VCaP (cell line): Measurements from ENCODE around the gene PRSS1.
"Not testable (repeated sequence)": the region's sequence is repeated elsewhere in the genome, so short reads cannot be mapped to it uniquely, and the experiment has no call there.

Source experiments
- H3K27ac ChIP-seq: fragments of 450-650 bp; 2 replicates; pipeline ENCODE4 v1.5.1; 2017
- TF ChIP-seq, protein P1 (sequence below): fragments of 450-650 bp; conservative IDR thresholded peaks from 2 replicates; pipeline ENCODE4 v1.5.1; 2017; ENCODE audit warnings: mild to moderate bottlenecking, moderate library complexity

Gene PRSS1

DNA sequence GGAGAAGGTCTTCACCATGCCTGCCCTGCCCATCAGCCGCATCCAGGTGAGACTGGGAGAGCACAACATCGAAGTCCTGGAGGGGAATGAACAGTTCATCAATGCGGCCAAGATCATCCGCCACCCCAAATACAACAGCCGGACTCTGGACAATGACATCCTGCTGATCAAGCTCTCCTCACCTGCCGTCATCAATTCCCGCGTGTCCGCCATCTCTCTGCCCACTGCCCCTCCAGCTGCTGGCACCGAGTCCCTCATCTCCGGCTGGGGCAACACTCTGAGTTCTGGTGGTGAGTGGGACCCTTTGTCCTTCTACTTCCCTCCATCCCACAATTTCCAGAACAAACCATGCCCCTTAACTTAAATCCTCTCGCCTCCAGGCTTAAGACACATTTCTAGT, 24.0 kb downstream of the PRSS1 start:
- TF ChIP-seq, protein P1, sequence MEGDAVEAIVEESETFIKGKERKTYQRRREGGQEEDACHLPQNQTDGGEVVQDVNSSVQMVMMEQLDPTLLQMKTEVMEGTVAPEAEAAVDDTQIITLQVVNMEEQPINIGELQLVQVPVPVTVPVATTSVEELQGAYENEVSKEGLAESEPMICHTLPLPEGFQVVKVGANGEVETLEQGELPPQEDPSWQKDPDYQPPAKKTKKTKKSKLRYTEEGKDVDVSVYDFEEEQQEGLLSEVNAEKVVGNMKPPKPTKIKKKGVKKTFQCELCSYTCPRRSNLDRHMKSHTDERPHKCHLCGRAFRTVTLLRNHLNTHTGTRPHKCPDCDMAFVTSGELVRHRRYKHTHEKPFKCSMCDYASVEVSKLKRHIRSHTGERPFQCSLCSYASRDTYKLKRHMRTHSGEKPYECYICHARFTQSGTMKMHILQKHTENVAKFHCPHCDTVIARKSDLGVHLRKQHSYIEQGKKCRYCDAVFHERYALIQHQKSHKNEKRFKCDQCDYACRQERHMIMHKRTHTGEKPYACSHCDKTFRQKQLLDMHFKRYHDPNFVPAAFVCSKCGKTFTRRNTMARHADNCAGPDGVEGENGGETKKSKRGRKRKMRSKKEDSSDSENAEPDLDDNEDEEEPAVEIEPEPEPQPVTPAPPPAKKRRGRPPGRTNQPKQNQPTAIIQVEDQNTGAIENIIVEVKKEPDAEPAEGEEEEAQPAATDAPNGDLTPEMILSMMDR: no peak
- H3K27ac ChIP-seq: no peak overlapping the region

GRCh38 chr7:142773937-142774744, 24.9 kb downstream of the PRSS1 start:
- TF ChIP-seq, protein P1: no peak
- H3K27ac ChIP-seq: no peak overlapping the region

DNA sequence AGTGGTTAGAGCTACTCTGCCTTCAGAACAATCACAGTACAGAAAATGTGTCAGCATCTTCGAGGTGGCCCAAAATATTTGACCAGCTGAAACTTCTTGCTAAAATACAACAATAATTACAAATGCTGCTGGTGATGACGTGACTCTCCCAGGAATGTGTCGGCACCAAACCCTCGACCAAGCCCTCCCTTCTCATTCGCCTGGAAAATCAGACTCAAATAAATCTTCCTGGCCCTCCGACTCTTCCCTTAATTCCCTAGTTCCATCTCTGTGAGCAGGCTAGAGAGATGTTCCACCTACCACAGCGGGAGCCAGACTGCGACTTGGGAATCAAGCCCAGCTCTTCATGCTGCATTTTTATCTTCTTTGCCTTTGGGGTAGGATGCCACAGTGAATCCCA, 25.6 kb downstream of the PRSS1 start:
- no peak overlapping the region for H3K27ac ChIP-seq
- TF ChIP-seq, protein P1: no peak

- not testable (repeated sequence) for H3K27ac ChIP-seq
Observed at GRCh38 chr7:142775351-142776115, 26.3 kb downstream of the PRSS1 start.

DNA sequence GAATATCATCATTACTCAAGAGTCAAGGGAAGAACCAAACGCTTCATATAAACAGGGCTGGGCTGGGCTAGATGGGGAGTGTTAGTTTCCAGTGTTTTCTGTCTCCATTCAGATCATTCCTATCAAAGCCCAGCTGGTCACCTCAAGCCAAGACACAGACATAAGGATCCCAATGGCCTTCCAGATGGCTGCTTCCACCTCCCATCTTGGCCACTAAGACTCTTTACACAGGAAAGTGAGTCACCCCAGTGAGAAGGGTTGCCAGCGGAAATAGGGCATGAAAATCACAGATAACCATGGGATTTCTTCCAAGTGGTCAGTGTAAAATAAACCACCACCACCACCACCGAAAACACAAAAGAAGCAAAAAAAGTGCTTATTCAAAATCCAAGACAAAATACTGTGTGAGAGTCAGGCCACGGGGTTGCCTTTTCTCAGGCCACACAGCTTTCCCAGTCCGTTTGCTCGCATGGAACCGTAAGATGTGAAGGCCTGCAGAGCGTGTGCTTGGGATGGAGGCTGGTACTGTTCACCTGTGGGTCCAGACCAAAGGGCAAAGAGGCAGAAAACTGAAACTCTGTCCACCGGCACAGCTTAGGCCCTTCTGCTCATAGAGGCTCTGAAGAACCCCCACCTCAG, 27.1 kb downstream of the PRSS1 start:
- H3K27ac ChIP-seq: no peak overlapping the region
- TF ChIP-seq, protein P1: no peak

- not testable (repeated sequence) for H3K27ac ChIP-seq
Observed at GRCh38 chr7:142776845-142777225, 27.6 kb downstream of the PRSS1 start.

DNA sequence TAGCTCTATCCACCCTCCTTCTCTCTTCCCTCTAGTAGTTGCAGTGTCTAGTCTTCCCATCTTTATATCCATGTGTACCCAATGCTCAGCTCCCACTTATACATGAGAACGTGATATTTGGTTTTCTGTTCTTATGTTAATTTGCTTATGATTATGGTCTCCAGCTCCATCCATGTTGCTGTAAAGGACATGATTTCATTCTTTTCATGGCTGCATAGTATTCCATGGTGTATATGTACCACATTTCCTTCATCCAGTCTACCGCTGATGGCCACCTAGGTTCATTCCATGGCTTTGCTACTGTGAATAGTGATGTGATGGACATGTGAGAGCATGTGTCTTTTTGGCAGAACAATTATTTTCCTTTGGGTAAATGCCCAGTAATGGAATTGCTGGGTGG, 28.0 kb downstream of the PRSS1 start:
- TF ChIP-seq, protein P1: no peak
- H3K27ac ChIP-seq: no peak overlapping the region

DNA sequence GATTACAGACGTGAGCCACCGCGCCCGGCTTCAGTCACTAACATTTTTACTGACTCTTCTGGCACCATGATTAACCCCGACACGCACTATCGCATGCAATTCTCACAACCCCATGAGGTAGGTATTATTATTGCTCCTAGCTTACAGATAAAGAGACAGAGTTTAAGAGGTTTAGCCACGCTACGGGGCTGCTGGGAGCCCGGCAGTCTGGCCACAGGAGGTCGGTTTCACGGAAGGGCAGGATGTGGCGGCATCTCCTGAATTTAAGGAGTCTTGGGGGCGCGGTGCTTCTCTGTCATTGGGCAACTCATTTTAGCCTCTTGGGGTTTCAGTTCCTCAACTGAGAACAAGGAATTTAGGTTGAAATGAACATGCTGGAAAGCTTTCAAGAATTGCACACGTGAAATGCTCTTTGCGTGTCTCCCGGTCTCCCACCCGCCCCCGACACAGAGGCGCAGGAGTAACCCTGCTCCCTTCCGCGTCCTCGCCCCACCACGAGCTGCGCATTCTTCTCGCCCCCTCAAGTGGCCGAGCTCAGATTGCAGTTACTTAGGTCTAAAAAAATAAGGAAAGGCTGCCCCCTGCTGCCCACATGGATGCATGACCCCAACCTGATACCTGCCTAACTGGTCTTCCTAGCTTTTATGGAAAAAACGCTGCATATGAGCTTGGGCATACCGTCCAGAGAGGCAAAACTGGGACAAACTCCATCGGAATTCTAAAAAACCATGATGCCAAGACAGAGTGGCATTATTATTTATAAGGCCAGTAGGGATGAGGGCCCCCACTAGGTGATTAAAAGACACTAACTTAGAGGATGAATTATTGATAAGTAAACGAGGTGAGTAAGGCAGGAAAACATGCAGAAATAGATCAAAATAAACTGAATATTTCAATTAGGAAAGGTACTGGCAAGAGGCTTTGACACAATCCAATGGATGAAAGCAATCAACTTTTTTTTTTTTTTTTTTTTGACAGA, 33.9 kb downstream of the PRSS1 start:
- H3K27ac ChIP-seq: no peak overlapping the region; the same call in 1 of the 2 replicates
- TF ChIP-seq, protein P1: peak; percentile 95
